HG02943 (cell line): ENCODE measurements around the gene MAN1C1.

Experiments used
- ATAC-seq: cut with Tn5 transposase; IDR thresholded peaks from one replicate; pipeline ENCODE4 v1.9.1; 2021; ENCODE audit warnings: mild to moderate bottlenecking, low read depth, moderate library complexity; ENCODE audit not compliant: unreplicated experiment

MAN1C1 gene

DNA sequence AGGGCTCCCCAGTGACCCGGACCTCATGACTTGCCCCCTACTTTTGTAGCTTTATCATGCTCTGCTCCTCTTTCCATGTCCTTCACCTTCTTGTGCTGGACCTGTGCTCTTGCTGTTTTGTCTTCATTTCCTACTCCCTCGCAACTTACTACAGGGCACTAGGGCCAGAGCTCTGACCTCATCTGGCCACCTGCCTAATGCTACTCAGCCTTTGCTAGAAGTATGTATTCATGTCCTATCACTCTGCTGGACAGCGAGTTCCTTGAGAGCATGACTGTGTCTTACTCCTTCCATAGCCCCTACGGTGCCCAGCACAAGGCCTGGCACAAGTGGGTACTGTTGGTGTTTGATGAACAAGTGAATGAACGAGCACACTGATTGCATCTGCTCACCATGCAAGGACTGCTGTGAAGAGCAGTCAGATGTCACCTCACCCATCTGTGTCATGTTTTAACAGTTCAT, 205.1 kb downstream of the MAN1C1 start:
- ATAC-seq = no peak

GRCh38 chr1:25825605-25826004, 209.0 kb downstream of the MAN1C1 start:
- no peak for ATAC-seq

- no peak for ATAC-seq
Observed at GRCh38 chr1:25826571-25826970, 210.0 kb downstream of the MAN1C1 start.

- no peak for ATAC-seq
Observed at GRCh38 chr1:25828491-25828890, 211.9 kb downstream of the MAN1C1 start.

GRCh38 chr1:25829046-25829445, 212.5 kb downstream of the MAN1C1 start:
- no peak for ATAC-seq

- ATAC-seq = no peak
Observed at GRCh38 chr1:25831569-25832196, 215.1 kb downstream of the MAN1C1 start.

DNA sequence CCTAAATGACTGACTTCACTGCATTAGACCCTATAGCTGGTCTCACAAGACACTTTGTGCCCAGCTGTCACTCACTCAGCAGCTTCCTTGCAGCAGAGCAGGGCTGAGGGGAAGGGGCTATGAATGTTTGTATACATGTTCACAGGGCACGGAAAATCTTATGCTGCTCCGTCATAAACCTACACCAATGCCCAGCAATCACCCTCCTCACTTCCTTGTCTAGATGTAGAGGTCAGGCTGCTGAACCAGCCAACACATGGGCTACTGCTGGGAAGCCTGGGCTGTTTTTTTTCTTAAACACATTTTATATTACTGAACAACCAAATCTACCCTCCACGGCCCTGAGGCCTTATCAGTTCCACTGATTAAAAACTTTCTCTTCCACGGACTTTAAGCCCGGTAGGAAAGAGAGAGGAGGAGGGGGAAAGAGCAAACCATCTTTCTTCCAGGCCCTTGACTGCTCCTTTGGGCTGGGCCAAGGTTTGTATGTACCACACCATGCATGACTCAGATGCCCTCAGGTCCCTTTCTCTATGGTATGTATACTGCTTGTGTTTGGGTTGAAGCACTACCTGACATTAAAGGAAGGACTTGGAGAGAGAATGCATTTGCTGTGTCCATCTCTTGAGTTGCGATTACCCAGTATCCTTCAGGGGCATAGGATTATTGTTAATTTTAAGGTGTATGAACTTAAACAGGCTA, 215.9 kb downstream of the MAN1C1 start:
- ATAC-seq = no peak

GRCh38 chr1:25833158-25833557, 216.6 kb downstream of the MAN1C1 start:
- no peak for ATAC-seq
